GM18951 (cell line): Measurements from ENCODE around the gene MCTP1.
"Not testable (repeated sequence)": the region's sequence is repeated elsewhere in the genome, so short reads cannot be mapped to it uniquely, and the experiment has no call there.

Experiments used
- POLR2A ChIP-seq: IDR thresholded peaks from 4 replicates; pipeline ENCODE4 v1.6.1; 2011; ENCODE audit warnings: mild to moderate bottlenecking; ENCODE audit not compliant: insufficient read length, insufficient read depth; ENCODE audit errors: extremely low read depth
- in situ Hi-C: fragments of 300-500 bp; cut with MboI; formaldehyde crosslinking; loops from one replicate; pipeline ENCODE4 v1.12.0; 2022; ENCODE audit warnings: low sequenced_read_pairs, mixed read lengths, inconsistent platforms; ENCODE audit not compliant: unreplicated experiment

The MCTP1 gene

GRCh38 chr5:94992325-94992724, 292.6 kb downstream of the MCTP1 start:
- no peak for TF ChIP-seq POLR2A
- in situ Hi-C loops, result no loop called here

- no peak for TF ChIP-seq POLR2A
- in situ Hi-C loops, result no loop called here
Measured at GRCh38 chr5:94983861-94984535, 300.9 kb downstream of the MCTP1 start.

- no peak for TF ChIP-seq POLR2A
- in situ Hi-C loops, result no loop called here
Measured at GRCh38 chr5:94977437-94977836, 307.5 kb downstream of the MCTP1 start.

GRCh38 chr5:94976853-94977252, 308.0 kb downstream of the MCTP1 start:
- TF ChIP-seq POLR2A, result no peak
- in situ Hi-C loops, result no loop called here

- TF ChIP-seq POLR2A, result no peak
- in situ Hi-C loops, result no loop called here
Measured at GRCh38 chr5:94972268-94972667, 312.6 kb downstream of the MCTP1 start.

DNA sequence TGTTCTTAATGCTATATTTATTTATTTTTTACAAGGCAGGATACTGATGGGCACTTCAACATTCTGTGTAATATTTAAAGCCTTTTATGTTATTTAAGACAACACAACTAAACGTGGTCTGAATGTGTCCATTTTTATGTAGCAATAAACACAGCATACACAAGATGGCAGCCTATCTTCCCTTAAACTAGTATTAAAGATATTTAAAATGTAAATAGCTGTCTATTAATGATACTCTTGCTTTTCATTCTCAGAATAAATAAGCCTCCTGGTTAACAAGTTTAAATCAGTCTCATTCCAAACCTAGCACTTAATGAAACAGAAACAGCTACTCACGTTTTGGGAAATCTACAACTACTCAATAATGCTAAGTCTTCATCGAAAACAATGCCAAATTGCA, 315.7 kb downstream of the MCTP1 start:
- no peak for TF ChIP-seq POLR2A
- in situ Hi-C loops, result loop anchor here (10.0 kb wide), 1 partner anchor 296 kb away; no protein-coding TSS in a partner anchor

DNA sequence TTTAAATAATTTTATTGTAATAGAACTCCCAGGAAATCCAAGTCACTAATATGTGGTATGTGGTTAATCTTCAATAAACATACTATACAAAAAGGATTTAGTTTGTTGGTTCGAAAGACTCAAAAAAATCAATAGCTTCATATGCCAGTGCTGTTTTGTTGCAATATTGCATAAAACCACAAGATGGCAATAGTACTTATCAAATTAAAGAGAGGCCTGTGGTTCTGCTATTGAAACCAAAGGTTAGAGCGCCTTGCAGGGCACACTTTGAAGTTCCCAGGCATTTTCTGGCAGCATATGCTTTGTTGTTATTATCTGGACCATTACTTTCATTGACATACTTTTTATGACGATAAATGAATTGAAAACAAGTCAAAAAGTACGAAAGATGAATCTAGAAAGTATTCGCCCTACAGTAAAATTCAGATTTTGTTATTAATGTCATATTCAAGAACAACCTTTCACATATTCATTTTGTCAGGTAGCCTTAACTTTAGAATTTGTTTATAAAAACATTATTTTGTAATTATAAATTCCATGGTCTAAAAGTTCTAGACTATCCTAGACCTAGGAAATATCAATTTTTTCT, 316.3 kb downstream of the MCTP1 start:
- in situ Hi-C loops, result loop anchor here (10.0 kb wide), 1 partner anchor 296 kb away; no protein-coding TSS in a partner anchor
- TF ChIP-seq POLR2A, result no peak

DNA sequence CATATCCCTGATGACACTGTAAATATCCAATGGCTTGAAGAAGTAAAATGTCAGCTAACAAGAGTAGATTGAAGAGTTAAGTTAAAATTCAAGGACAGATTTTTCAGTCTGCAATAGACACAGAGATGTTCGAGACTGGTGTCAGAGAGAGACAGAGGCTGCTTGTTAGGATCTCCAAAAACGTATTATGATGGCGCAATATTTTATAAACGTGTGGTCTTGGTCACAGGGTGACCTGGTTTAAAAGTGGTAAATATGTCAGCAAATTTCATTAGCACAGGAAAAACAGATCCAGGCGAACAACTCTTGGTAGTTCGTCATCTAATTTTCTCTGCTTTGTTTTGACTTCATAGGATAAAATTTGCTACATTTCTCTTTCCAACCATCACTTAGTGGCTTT, 317.4 kb downstream of the MCTP1 start:
- no peak for TF ChIP-seq POLR2A
- in situ Hi-C loops, result loop anchor here (10.0 kb wide), 1 partner anchor 297 kb away; no protein-coding TSS in a partner anchor

DNA sequence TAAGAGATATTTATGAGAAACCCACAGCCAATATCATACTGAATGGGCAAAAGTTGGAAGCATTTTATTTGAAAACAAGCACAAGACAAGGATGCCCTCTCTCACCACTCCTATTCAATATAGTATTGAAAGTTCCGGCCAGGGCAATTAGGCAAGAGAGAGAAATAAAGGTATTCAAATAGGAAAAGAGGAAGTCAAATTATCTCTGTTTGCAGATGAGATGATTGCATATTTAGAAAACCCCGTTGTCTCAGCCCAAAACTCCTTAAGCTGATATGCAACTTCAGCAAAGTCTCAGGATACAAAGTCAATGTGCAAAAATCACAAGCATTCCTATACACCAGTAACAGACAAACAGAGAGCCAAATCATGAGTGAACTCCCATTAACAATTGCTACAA, 325.6 kb downstream of the MCTP1 start:
- in situ Hi-C loops, result not testable (repeated sequence)

- no peak for TF ChIP-seq POLR2A
- in situ Hi-C loops, result no loop called here
Measured at GRCh38 chr5:94945656-94946055, 339.2 kb downstream of the MCTP1 start.

- no peak for TF ChIP-seq POLR2A
- in situ Hi-C loops, result no loop called here
Measured at GRCh38 chr5:94944160-94944559, 340.7 kb downstream of the MCTP1 start.

DNA sequence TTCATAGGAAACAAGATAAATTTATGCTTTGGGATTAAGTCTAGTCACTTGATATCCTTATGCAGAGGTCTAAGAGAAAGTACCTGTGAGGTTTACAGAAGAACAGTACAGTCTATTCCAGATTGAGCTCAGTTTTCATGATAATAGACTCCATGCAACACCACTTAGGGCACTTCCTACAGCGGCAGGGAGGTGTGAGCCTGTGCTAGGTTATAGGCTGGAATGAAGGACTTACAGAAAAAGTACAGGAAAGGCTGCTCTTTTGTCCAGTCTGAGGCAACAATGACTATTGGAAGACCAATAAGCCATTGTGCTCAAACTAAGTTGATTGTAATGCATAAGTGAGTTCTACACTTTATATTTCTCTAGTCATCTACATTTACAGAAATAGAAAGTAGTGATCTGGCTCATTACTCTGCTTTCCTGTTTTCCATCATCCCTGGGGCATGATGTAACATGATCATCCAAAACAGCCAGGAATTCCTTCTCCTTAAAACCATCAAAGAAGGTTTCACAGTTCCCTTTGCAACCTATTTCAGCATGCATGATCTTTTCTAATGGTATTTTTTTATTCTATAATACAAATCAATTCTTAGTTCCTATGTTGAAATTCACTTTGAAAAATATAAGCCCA, 343.7 kb downstream of the MCTP1 start:
- in situ Hi-C loops, result no loop called here
- no peak for TF ChIP-seq POLR2A

DNA sequence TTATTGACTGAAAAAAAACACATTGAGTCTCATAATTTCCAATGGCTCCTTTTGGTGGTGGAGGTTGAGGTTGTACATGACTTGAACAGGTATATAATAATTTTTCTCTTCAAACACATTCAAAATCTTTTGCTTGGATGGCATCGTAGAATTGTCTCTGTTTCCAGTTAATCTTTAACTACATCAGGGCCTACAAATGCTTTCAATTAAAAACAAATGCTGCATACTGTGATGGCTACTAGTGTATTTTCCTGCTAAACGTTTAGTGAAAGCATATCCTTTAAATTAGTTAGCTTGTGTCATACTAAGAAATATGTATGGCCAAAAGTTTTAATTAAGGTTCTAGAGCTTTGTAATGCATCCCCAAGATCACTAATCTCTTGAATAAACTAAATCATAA, 352.6 kb downstream of the MCTP1 start:
- TF ChIP-seq POLR2A, result no peak
- in situ Hi-C loops, result no loop called here

DNA sequence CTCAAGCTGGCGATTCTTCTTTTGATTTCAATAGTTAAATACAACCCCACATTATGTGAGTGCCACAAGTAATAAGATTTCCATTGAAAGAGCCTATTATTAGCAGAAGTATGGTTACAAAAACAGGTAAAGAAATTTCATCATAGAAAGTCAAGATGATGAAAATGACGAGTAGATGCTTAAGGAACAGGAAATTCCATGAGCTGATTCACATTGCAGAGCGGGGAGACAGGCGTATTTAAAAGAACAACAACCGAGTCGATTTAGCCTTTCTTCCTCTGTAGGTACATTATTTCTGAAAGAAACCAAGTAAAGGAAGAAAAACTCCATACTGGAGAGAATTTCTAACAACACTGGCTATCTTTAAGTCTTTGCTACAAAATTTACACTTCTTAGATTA, 356.0 kb downstream of the MCTP1 start:
- TF ChIP-seq POLR2A, result no peak
- in situ Hi-C loops, result no loop called here
